ENCODE measurements around the gene BEX2.
"Not testable (repeated sequence)": the region's sequence is repeated elsewhere in the genome, so short reads cannot be mapped to it uniquely, and the experiment has no call there.

BEX2 gene

GRCh38 chrX:103310555-103311398 lies at the start of gene BEX2:
BEX2 (minus strand) TSS chrX:103310990; CDS start chrX:103309976, 1,014 bp downstream.
- DNase-seq, result peak; percentile 22

GRCh38 chrX:103360092-103360491 lies 49.3 kb upstream of the BEX2 start:
- no peak for DNase-seq

GRCh38 chrX:103359605-103360004 lies 48.8 kb upstream of the BEX2 start:
- DNase-seq, result not testable (repeated sequence)

GRCh38 chrX:103357871-103358270 lies 47.1 kb upstream of the BEX2 start:
- DNase-seq, result no peak

GRCh38 chrX:103356858-103357257 lies 46.1 kb upstream of the BEX2 start:
- DNase-seq, result no peak

- peak; percentile 29 for DNase-seq
These were observed 45.5 kb upstream of the BEX2 start, which contains the start of gene TCEAL9 for GRCh38 chrX:103356130-103356798. TCEAL9 (plus strand) TSS chrX:103356506; CDS start chrX:103357685, 1,179 bp downstream.

GRCh38 chrX:103347682-103348397 lies 37.0 kb upstream of the BEX2 start:
- no peak for DNase-seq

- DNase-seq, result no peak
These were observed 33.8 kb upstream of the BEX2 start for GRCh38 chrX:103344606-103345005.

- DNase-seq, result peak; percentile 26
These were observed 32.3 kb upstream of the BEX2 start for GRCh38 chrX:103343105-103343504.

GRCh38 chrX:103338663-103339062 lies 27.9 kb upstream of the BEX2 start:
- DNase-seq, result no peak

GRCh38 chrX:103330681-103331288 lies 20.0 kb upstream of the BEX2 start:
- no peak for DNase-seq

GRCh38 chrX:103329991-103330390 lies 19.2 kb upstream of the BEX2 start, which contains the start of gene TCEAL7:
TCEAL7 (plus strand) TSS chrX:103330239; CDS start chrX:103331404, 1,165 bp downstream.
- no peak for DNase-seq

- no peak for DNase-seq
These were observed 600 bp upstream of the BEX2 start for GRCh38 chrX:103311399-103311780.

- DNase-seq, result no peak
These were observed 783 bp downstream of the BEX2 start for GRCh38 chrX:103309860-103310554.

GRCh38 chrX:103305666-103306065 lies 5.1 kb downstream of the BEX2 start:
- not testable (repeated sequence) for DNase-seq

GRCh38 chrX:103304705-103305104 lies 6.1 kb downstream of the BEX2 start:
- DNase-seq, result no peak

- no peak for DNase-seq
These were observed 17.7 kb downstream of the BEX2 start for GRCh38 chrX:103293118-103293517.

GRCh38 chrX:103279624-103280023 lies 31.2 kb downstream of the BEX2 start:
- DNase-seq, result no peak

GRCh38 chrX:103276581-103277002 lies 34.2 kb downstream of the BEX2 start, which contains the start of gene TCEAL5:
TCEAL5 (minus strand) TSS chrX:103276750; CDS start chrX:103274563, 2,187 bp downstream.
- DNase-seq, result no peak

GRCh38 chrX:103275947-103276567 lies 34.7 kb downstream of the BEX2 start:
- no peak for DNase-seq

GRCh38 chrX:103274284-103274683 lies 36.5 kb downstream of the BEX2 start:
- no peak for DNase-seq

All from inflammatory macrophage treated with lipopolysaccharide for 4 hours (primary cell).